ENCODE results near the gene MEG3. TPM values are rescaled to one million over a fixed set of nuclear protein-coding genes. Genes with fewer than 3 reads are reported as not detected.

MEG3 gene
- total and polyA plus RNA-seq, 2 of the 8 experiments (the other 6 are each of a cell fraction or from before 2014, with no cell fraction given), result 0.17 to 1.1 TPM

- DNase-seq (ENCODE audit: low read depth in 1 of 2, low spot score in 2 of 2) (no peak), FAIRE-seq (no peak)
- Histone ChIP-seq H3K79me1 (ENCODE audit: low read depth, low read length) (no peaks in the 10 kb centered on the region), H2AK5ac (ENCODE audit: low read depth, low read length) (no peak overlapping the region), H3K36me3 (ENCODE audit: control insufficient read depth in 2 of 4, insufficient read depth in 4 of 4, low read length in 3 of 4) (no peaks in the 10 kb centered on the region), H3K23ac (ENCODE audit: insufficient read length) (no peak overlapping the region), H3K4me1 (replicated peaks in 1 of 4; ENCODE audit: control insufficient read depth in 3 of 4, insufficient read depth in 4 of 4, low read length in 3 of 4) (no peaks in the 10 kb centered on the region), H3K56ac (replicated peaks; ENCODE audit: insufficient read length, low read depth, low read length) (no peak overlapping the region), H2BK120ac (replicated peaks; ENCODE audit: low read depth, low read length) (no peak overlapping the region), H2BK20ac (ENCODE audit: low read length) (no peak overlapping the region), H4K8ac (ENCODE audit: extremely low read depth, insufficient read depth, low read length) (no peak overlapping the region), H3K9me3 (ENCODE audit: insufficient read depth in 2 of 2, low read depth in 1 of 2, low read length in 1 of 2) (no peaks in the 10 kb centered on the region), H3K4ac (replicated peaks; ENCODE audit: insufficient read length, low read depth, low read length) (no peak overlapping the region), H4K20me1 (replicated peaks in 1 of 2; ENCODE audit: control insufficient read depth in 1 of 2, insufficient read depth in 2 of 2, low read length in 2 of 2) (no peaks in the 10 kb centered on the region), H2AFZ (ENCODE audit: low read length) (no peak overlapping the region), H3K4me3 (ENCODE audit: extremely low read depth in 1 of 4, insufficient read depth in 2 of 4, low read depth in 3 of 4, low read length in 4 of 4) (no peak overlapping the region), H4K91ac (replicated peaks; ENCODE audit: insufficient read length, low read length) (no peak overlapping the region), H3K27me3 (replicated peaks in 1 of 4; ENCODE audit: control insufficient read depth in 3 of 4, extremely low read depth in 1 of 4, insufficient read depth in 3 of 4, low read length in 3 of 4) (no peaks in the 10 kb centered on the region; a peak in 1 of 7 replicates), H3K18ac (ENCODE audit: extremely low read depth, low read length) (no peak overlapping the region), H2BK12ac (ENCODE audit: low read depth, low read length) (no peak overlapping the region), H3K4me2 (ENCODE audit: insufficient read depth in 1 of 2, low read depth in 2 of 2, low read length in 2 of 2) (no peak overlapping the region), H4K5ac (ENCODE audit: insufficient read length, low read depth, low read length) (no peak overlapping the region), H2BK5ac (ENCODE audit: low read depth, low read length) (no peak overlapping the region; the same call in 1 of the 2 replicates), H3K9ac (replicated peaks in 1 of 4; ENCODE audit: extremely low read depth in 1 of 4, low read depth in 3 of 4, low read length in 3 of 4) (no peak overlapping the region), H3K23me2 (ENCODE audit: low read depth, low read length) (no peaks in the 10 kb centered on the region), H3K27ac (ENCODE audit: low read depth, low read length) (no peak overlapping the region), H3K79me2 (ENCODE audit: control insufficient read depth in 1 of 2, insufficient read depth in 2 of 2, low read length in 2 of 2) (no peaks in the 10 kb centered on the region), H3K14ac (ENCODE audit: insufficient read length) (no peak overlapping the region), H2BK15ac (ENCODE audit: low read length) (no peak overlapping the region)
- ChIA-PET CTCF (ENCODE audit: partially characterized antibody) (interaction anchor here (0.6 kb wide), 1 partner anchor 696 kb away, joined by 4 read pairs; no protein-coding TSS in a partner anchor), POLR2A (ENCODE audit: partially characterized antibody) (interaction anchor here (0.6 kb wide), 1 partner anchor 13 kb away, joined by 3 read pairs; no protein-coding TSS in a partner anchor)
- 91% methylated on average over 14 of the region's 14 CpGs; no CpG with 5 or more reads in 1 of the 2 experiments for WGBS, 2 experiments (ENCODE audit: extremely low coverage in 1 of 2, insufficient coverage in 1 of 2, insufficient read length in 1 of 2, insufficient replicate concordance in 2 of 2, low coverage in 1 of 2, low lambda C conversion rate in 2 of 2, missing lambda C conversion rate in 1 of 2)
- TF ChIP-seq SP2 (IDR thresholded peaks at IDR 0.05; ENCODE audit: low read length) (no peak), SP1 (IDR thresholded peaks at IDR 0.05; ENCODE audit: low read depth, low read length) (no peak), SRF (IDR thresholded peaks at IDR 0.05; ENCODE audit: low read depth, low read length) (no peak), MAX (IDR thresholded peaks at IDR 0.05) (no peak), BCL11A (IDR thresholded peaks at IDR 0.05; ENCODE audit: low read depth in 2 of 2, low read length in 2 of 2) (no peak), CBX8 (IDR thresholded peaks at IDR 0.05; ENCODE audit: borderline replicate concordance, low read depth, low read length) (no peak), SUZ12 (IDR thresholded peaks at IDR 0.05; ENCODE audit: low read length) (no peak)
These were observed 49.1 kb upstream of the MEG3 start for GRCh38 chr14:100776681-100777365.

Measured in H1 (cell line).